Aorta (tissue), 5 donors: ENCODE data around the gene ADGRA1. TPM values are rescaled to one million over a fixed set of nuclear protein-coding genes. Genes with fewer than 3 reads are reported as not detected.

Experiments used
- ATAC-seq: fragments of 200-7000 bp; cut with Tn5 transposase; one replicate; pipeline ENCODE4 v1.9.1; 2022; ENCODE audit warnings: moderate library complexity; ENCODE audit not compliant: low FRiP score
- DNase-seq, 2 donors: peaks; one replicate each; pipeline ENCODE4 v3.0.0-alpha.2; 2020
- H3K27ac ChIP-seq, 2 donors: one replicate each; pipeline ENCODE4 v1.5.1; 2013; ENCODE audit warnings: low read length in 2 of 2, mild to moderate bottlenecking in 2 of 2, moderate library complexity in 2 of 2, control low read depth in 1 of 2, inconsistent platforms in 1 of 2, low read depth in 1 of 2
- H3K27me3 ChIP-seq, 2 donors: one replicate each; pipeline ENCODE4 v1.6.1; 2013; ENCODE audit warnings: control low read depth in 1 of 2, low read length in 1 of 2, mild to moderate bottlenecking in 1 of 2, moderate library complexity in 1 of 2; ENCODE audit not compliant: insufficient read depth in 2 of 2, control insufficient read depth in 1 of 2
- H3K36me3 ChIP-seq, 2 donors: one replicate each; pipeline ENCODE4 v1.6.1; 2013; ENCODE audit warnings: control low read depth in 1 of 2, low read length in 1 of 2, mild to moderate bottlenecking in 1 of 2; ENCODE audit not compliant: insufficient read depth in 2 of 2, control insufficient read depth in 1 of 2
- H3K4me1 ChIP-seq, 2 donors: one replicate each; pipeline ENCODE4 v1.6.1; 2013; ENCODE audit warnings: low read length in 2 of 2, control low read depth in 1 of 2, mild to moderate bottlenecking in 1 of 2, moderate library complexity in 1 of 2; ENCODE audit not compliant: insufficient read depth in 2 of 2, control insufficient read depth in 1 of 2
- H3K4me3 ChIP-seq, 2 donors: one replicate each; pipeline ENCODE4 v1.5.1; 2013; ENCODE audit warnings: low read length in 2 of 2, control low read depth in 1 of 2, mild to moderate bottlenecking in 1 of 2
- H3K9me3 ChIP-seq: one replicate; pipeline ENCODE4 v1.6.1; 2013; ENCODE audit warnings: mild to moderate bottlenecking, low read length; ENCODE audit not compliant: control insufficient read depth
- WGBS, 2 donors: extraction: QIAGEN DNeasy Blood & Tissue Kit; methylation state at CpG; one replicate each; pipeline ENCODE4 v1.1.7; 2013; 5-methylcytosine and 5-hydroxymethylcytosine counted together
- intact Hi-C, 2 donors: fragments of 100-400 bp; cut with DNase I; formaldehyde crosslinking; loops; one replicate each; pipeline versions ENCODE4 v1.14.2 to v1.15.0; 2022
- polyA plus RNA-seq, 2 donors: library from polyadenylated mRNA; stranded (reverse); fragments of 200-250 nt; gene quantifications; one replicate each; pipeline ENCODE4 v1.2.3, GENCODE V29; 2013
- total RNA-seq, 2 donors: library from RNA; stranded (reverse); fragmentation: NEBNext Ultra II Directional; extraction: Animal tissue kit (Norgen Biotek cat#: 25700); gene quantifications; one replicate each; pipeline ENCODE4 v1.2.1, GENCODE V29; 2021
- donor health status: healthy with polysubstance abuse.
- donor health status: Bipolar disorder and iron deficiency.
- donor health status: DM: no; HTN: no; CAD: no.
- donor health status: DM: no; HTN: no; CAD: no.
- donor health status: DM: yes; HTN: yes; CAD: no.

Gene ADGRA1
- total and polyA plus RNA-seq, 4 donors: 0.20 TPM; not detected in 3

- ATAC-seq: no peak
- Histone ChIP-seq H3K9me3 (no peaks in the 10 kb centered on the region), H3K4me3 (no peak overlapping the region), H3K36me3 (no peaks in the 10 kb centered on the region), H3K27me3 (no peaks in the 10 kb centered on the region), H3K4me1 (no peaks in the 10 kb centered on the region), H3K27ac (no peak overlapping the region)
- 76 to 81% methylated on average over 22 of the region's 22 CpGs for WGBS, 2 donors
- DNase-seq: peak in 1 of 2 donors; percentile 21
- intact Hi-C loops: no loop called here
Measured at GRCh38 chr10:133162178-133162909, 74.6 kb downstream of the ADGRA1 start.

- Histone ChIP-seq H3K4me1 (no peaks in the 10 kb centered on the region), H3K4me3 (no peak overlapping the region), H3K36me3 (no peaks in the 10 kb centered on the region), H3K27ac (no peak overlapping the region), H3K9me3 (no peaks in the 10 kb centered on the region), H3K27me3 (no peaks in the 10 kb centered on the region)
- 81 to 84% methylated on average over 20 to 21 of the region's 21 CpGs for WGBS, 2 donors
- intact Hi-C loops: no loop called here
- peak; percentile 35 to 44 for DNase-seq
- ATAC-seq: no peak
Measured at GRCh38 chr10:133162910-133163856, 75.5 kb downstream of the ADGRA1 start.

- H3K27ac ChIP-seq: no peak overlapping the region
- no peaks in the 10 kb centered on the region for H3K9me3 ChIP-seq
- H3K27me3 ChIP-seq: no peaks in the 10 kb centered on the region
- no peaks in the 10 kb centered on the region for H3K36me3 ChIP-seq
- H3K4me3 ChIP-seq: no peak overlapping the region
- ATAC-seq (no peak), DNase-seq (peak; percentile 29 to 72)
- no peaks in the 10 kb centered on the region for H3K4me1 ChIP-seq
- WGBS, 2 donors: 75 to 80% methylated on average over 30 to 31 of the region's 31 CpGs
- intact Hi-C loops: no loop called here
Measured at GRCh38 chr10:133163889-133164815, 76.4 kb downstream of the ADGRA1 start.

- H3K4me3 ChIP-seq: no peak overlapping the region
- H3K27me3 ChIP-seq: no peaks in the 10 kb centered on the region
- no peaks in the 10 kb centered on the region for H3K4me1 ChIP-seq
- H3K9me3 ChIP-seq: no peaks in the 10 kb centered on the region
- 87 to 91% methylated on average over 21 to 26 of the region's 26 CpGs for WGBS, 2 donors
- intact Hi-C loops: no loop called here
- DNase-seq (peak; percentile 29 to 56), ATAC-seq (no peak)
- H3K36me3 ChIP-seq: no peaks in the 10 kb centered on the region
- no peak overlapping the region for H3K27ac ChIP-seq
Measured at GRCh38 chr10:133164816-133165555, 77.3 kb downstream of the ADGRA1 start.

GRCh38 chr10:133165556-133166503, 78.1 kb downstream of the ADGRA1 start:
- intact Hi-C loops: no loop called here
- peak; percentile 34 to 62 for DNase-seq
- no peak overlapping the region for H3K4me3 ChIP-seq
- no peak for ATAC-seq
- H3K36me3 ChIP-seq: no peaks in the 10 kb centered on the region
- H3K4me1 ChIP-seq: no peaks in the 10 kb centered on the region
- 91 to 94% methylated on average over 39 to 40 of the region's 40 CpGs for WGBS, 2 donors
- no peaks in the 10 kb centered on the region for H3K27me3 ChIP-seq
- no peaks in the 10 kb centered on the region for H3K9me3 ChIP-seq
- no peak overlapping the region for H3K27ac ChIP-seq

GRCh38 chr10:133166504-133166827, 78.7 kb downstream of the ADGRA1 start:
- H3K9me3 ChIP-seq: no peaks in the 10 kb centered on the region
- no peak overlapping the region for H3K27ac ChIP-seq
- H3K27me3 ChIP-seq: no peaks in the 10 kb centered on the region
- WGBS, 2 donors: 83 to 90% methylated on average over 11 of the region's 11 CpGs
- no peak overlapping the region for H3K4me3 ChIP-seq
- intact Hi-C loops: no loop called here
- no peaks in the 10 kb centered on the region for H3K4me1 ChIP-seq
- ATAC-seq: no peak
- peak in 1 of 2 donors; percentile 34 for DNase-seq
- no peaks in the 10 kb centered on the region for H3K36me3 ChIP-seq

GRCh38 chr10:133166828-133167692, 79.3 kb downstream of the ADGRA1 start:
- Histone ChIP-seq H3K36me3 (no peaks in the 10 kb centered on the region), H3K9me3 (no peaks in the 10 kb centered on the region), H3K27ac (no peak overlapping the region), H3K4me1 (no peaks in the 10 kb centered on the region), H3K4me3 (no peak overlapping the region), H3K27me3 (no peaks in the 10 kb centered on the region)
- WGBS, 2 donors: 47 to 55% methylated on average over 64 to 66 of the region's 66 CpGs
- ATAC-seq (peak; percentile 24), DNase-seq (peak; percentile 24 to 67)
- intact Hi-C loops: no loop called here
